ENCODE measurements around the gene PCCA. TPM values are rescaled to one million over a fixed set of nuclear protein-coding genes. Genes with fewer than 3 reads are reported as not detected.

The PCCA gene
- total and polyA plus RNA-seq, 8 donors: 31.4 to 140 (median 77.0) TPM

DNA sequence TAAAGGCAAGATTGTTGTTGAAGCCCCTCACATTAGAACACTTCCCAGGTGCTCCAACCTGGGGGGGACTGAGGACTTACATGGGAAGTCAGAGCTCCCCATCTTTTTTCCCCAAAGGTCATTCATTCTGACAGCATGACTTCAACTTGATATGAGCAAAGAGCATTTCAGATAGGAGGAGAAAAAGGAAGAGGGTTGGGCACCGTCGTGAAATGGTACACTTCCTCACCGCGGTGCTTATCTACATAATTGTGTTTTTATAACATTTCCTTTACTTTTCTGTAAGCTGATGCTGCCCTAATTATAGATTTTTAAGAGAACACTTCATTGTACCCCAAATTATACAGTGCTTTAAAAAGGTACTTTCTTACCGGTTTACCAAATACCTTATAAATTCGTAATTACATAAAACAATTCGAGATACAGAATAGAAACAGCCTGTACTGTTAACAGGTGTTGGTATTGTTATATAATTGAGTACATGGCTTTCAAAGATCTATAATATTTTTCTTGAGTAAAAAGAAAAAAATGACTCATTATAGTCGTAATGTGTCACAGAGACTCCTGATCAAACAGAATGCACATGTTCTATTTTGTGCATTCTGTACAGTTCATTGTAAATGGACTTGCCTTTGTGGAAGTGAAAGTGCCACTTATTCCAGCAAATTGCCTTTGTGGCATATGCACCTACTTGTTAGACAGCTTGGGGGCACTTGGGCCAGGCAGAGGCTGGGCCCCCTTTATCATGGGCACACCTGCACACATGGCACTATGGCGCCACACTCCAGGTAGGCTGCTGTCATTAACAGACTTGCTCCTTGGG is 417.9 kb downstream of the PCCA start:
- no peaks in the 10 kb centered on the region for H3K36me3 ChIP-seq
- no peaks in the 10 kb centered on the region for H3K9me3 ChIP-seq
- 62 to 79% (median 69%) methylated on average over 9 of the region's 9 CpGs for WGBS, 5 donors
- TF ChIP-seq POLR2AphosphoS5 (IDR thresholded peaks at IDR 0.05) (no peak), CTCF (IDR thresholded peaks at IDR 0.05) (no peak), EP300 (IDR thresholded peaks at IDR 0.05) (no peak), POLR2A (IDR thresholded peaks at IDR 0.05) (no peak)
- no peaks in the 10 kb centered on the region for H3K4me1 ChIP-seq
- no peaks in the 10 kb centered on the region for H3K27me3 ChIP-seq
- DNase-seq: no peak
- intact Hi-C loops (cut with DNase I; ENCODE audit: low total_unique reads): no loop called here
- no peak overlapping the region for H3K27ac ChIP-seq
- H3K4me3 ChIP-seq: no peak overlapping the region

DNA sequence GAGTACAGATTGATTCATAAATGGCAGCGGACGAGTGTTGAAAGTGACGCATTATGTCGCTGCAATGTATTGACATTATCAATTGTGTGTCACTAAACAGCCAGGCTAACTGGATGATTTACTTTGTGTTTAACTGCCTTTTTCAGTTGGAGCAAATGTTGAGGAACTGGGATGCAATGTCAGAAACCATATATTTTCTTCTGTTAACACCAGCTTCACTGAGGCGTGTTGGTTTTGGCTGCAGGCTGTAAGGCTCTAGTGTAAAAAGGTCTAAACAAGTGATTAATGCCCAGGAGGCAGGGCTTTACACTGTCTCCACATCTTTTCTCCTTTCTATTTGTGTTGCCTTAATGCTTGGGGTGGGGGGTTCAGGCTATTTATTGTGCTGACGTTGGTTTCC is 419.6 kb downstream of the PCCA start:
- H3K36me3 ChIP-seq: no peaks in the 10 kb centered on the region
- no peaks in the 10 kb centered on the region for H3K27me3 ChIP-seq
- no peaks in the 10 kb centered on the region for H3K4me1 ChIP-seq
- WGBS, 5 donors: 90 to 93% (median 91%) methylated on average over 6 of the region's 6 CpGs
- TF ChIP-seq POLR2AphosphoS5 (IDR thresholded peaks at IDR 0.05) (no peak), EP300 (IDR thresholded peaks at IDR 0.05) (no peak), CTCF (IDR thresholded peaks at IDR 0.05) (no peak), POLR2A (IDR thresholded peaks at IDR 0.05) (no peak)
- DNase-seq: no peak
- H3K4me3 ChIP-seq: no peak overlapping the region
- intact Hi-C loops (cut with DNase I; ENCODE audit: low total_unique reads): no loop called here
- no peaks in the 10 kb centered on the region for H3K9me3 ChIP-seq
- H3K27ac ChIP-seq: no peak overlapping the region

GRCh38 chr13:100508996-100509395 is 420.1 kb downstream of the PCCA start:
- no peak for TF ChIP-seq CTCF (IDR thresholded peaks at IDR 0.05)
- no peak for DNase-seq
- H3K4me3 ChIP-seq: no peak overlapping the region
- H3K4me1 ChIP-seq: peaks cover 0 to 5% (median 3%) of the 10 kb centered on the region in 4 donors
- no peaks in the 10 kb centered on the region for H3K36me3 ChIP-seq
- H3K27me3 ChIP-seq: no peaks in the 10 kb centered on the region
- intact Hi-C loops (cut with DNase I; ENCODE audit: low total_unique reads): no loop called here
- H3K27ac ChIP-seq: no peak overlapping the region
- H3K9me3 ChIP-seq: no peaks in the 10 kb centered on the region
- 85 to 93% (median 87%) methylated on average over 8 of the region's 8 CpGs for whole genome bisulfite sequencing, 5 donors

- peaks cover 0 to under 1% (median 0%) of the 10 kb centered on the region in 4 donors for H3K36me3 ChIP-seq
- TF ChIP-seq POLR2AphosphoS5 (IDR thresholded peaks at IDR 0.05) (no peak), CTCF (IDR thresholded peaks at IDR 0.05) (no peak)
- DNase-seq: no peak
- no peak overlapping the region for H3K27ac ChIP-seq
- no peaks in the 10 kb centered on the region for H3K27me3 ChIP-seq
- WGBS, 5 donors: 89 to 96% (median 93%) methylated on average over 11 of the region's 11 CpGs
- no peak overlapping the region for H3K4me3 ChIP-seq
- intact Hi-C loops (cut with DNase I; ENCODE audit: low total_unique reads): loop anchor here (10.0 kb wide), 2 partner anchors 596 to 856 kb away; no protein-coding TSS in a partner anchor
- peaks cover 0 to 17% (median 8%) of the 10 kb centered on the region in 4 donors for H3K4me1 ChIP-seq
- H3K9me3 ChIP-seq: no peaks in the 10 kb centered on the region
Observed at GRCh38 chr13:100510208-100510957, 421.5 kb downstream of the PCCA start.
